OCI-LY1 (cell line): ENCODE data around the gene TMEM139.
"Not testable (repeated sequence)": the region's sequence is repeated elsewhere in the genome, so short reads cannot be mapped to it uniquely, and the experiment has no call there.

Source experiments
- H2AFZ ChIP-seq: fragments of 200-600 bp; sonication (generic), shearing (Covaris generic); 2 replicates; pipeline ENCODE4 v1.6.0; 2014; ENCODE audit warnings: antibody characterized with exemption, mild to moderate bottlenecking, low read length
- H3F3A ChIP-seq: fragments of 200-600 bp; sonication (generic), shearing (Covaris generic); 2 replicates; pipeline ENCODE4 v1.6.0; 2014; ENCODE audit warnings: mild to moderate bottlenecking, antibody characterized with exemption, low read length, moderate library complexity; ENCODE audit not compliant: insufficient read depth
- H3K27ac ChIP-seq: fragments of 200-600 bp; sonication (generic); 2 replicates; pipeline ENCODE4 v1.5.1; 2014; ENCODE audit warnings: low read length, mixed run types, mild to moderate bottlenecking, low read depth; ENCODE audit not compliant: poor library complexity, severe bottlenecking
- H3K27me3 ChIP-seq: fragments of 200-600 bp; sonication (generic); 2 replicates; pipeline ENCODE4 v1.6.0; 2014; ENCODE audit warnings: antibody characterized with exemption, mild to moderate bottlenecking, low read length, moderate library complexity; ENCODE audit not compliant: insufficient read depth
- H3K36me3 ChIP-seq: fragments of 200-600 bp; sonication (generic); 2 replicates; pipeline ENCODE4 v1.6.1; 2014; ENCODE audit warnings: mild to moderate bottlenecking, antibody characterized with exemption, low read length, moderate library complexity, mixed read lengths; ENCODE audit not compliant: insufficient read depth
- H3K4me1 ChIP-seq: fragments of 200-600 bp; sonication (generic); 2 replicates; pipeline ENCODE4 v1.5.1; 2014; ENCODE audit warnings: mild to moderate bottlenecking, low read length, moderate library complexity; ENCODE audit not compliant: insufficient read depth, severe bottlenecking
- H3K4me2 ChIP-seq: fragments of 200-600 bp; sonication (generic), shearing (Covaris generic); 2 replicates; pipeline ENCODE4 v1.6.1; 2014; ENCODE audit warnings: low read length
- H3K4me3 ChIP-seq: fragments of 200-600 bp; sonication (generic); 2 replicates; pipeline ENCODE4 v1.5.1; 2014; ENCODE audit warnings: low read length, low read depth, mild to moderate bottlenecking, mixed read lengths; ENCODE audit not compliant: poor library complexity, severe bottlenecking
- H3K79me2 ChIP-seq: fragments of 200-600 bp; shearing (Covaris generic); 2 replicates; pipeline ENCODE4 v1.6.1; 2016; ENCODE audit warnings: mixed run types, low read length, mixed read lengths; ENCODE audit not compliant: insufficient read depth
- H3K9ac ChIP-seq: fragments of 200-600 bp; sonication (generic), shearing (Covaris generic); 2 replicates; pipeline ENCODE4 v1.6.1; 2014; ENCODE audit warnings: mild to moderate bottlenecking, low read length, mixed read lengths
- H3K9me2 ChIP-seq: fragments of 200-600 bp; sonication (generic), shearing (Covaris generic); 2 replicates; pipeline ENCODE4 v1.6.1; 2014; ENCODE audit warnings: low read depth, mild to moderate bottlenecking, low read length, mixed read lengths
- H3K9me3 ChIP-seq: fragments of 200-600 bp; shearing (Covaris generic); 2 replicates; pipeline ENCODE4 v1.6.1; 2014; ENCODE audit warnings: low read length, mixed read lengths
- H4K20me1 ChIP-seq: fragments of 200-600 bp; sonication (generic), shearing (Covaris generic); 2 replicates; pipeline ENCODE4 v1.6.0; 2016; ENCODE audit warnings: mild to moderate bottlenecking, low read length; ENCODE audit not compliant: insufficient read depth
- EZH2 ChIP-seq: fragments of 200-600 bp; sonication (generic), shearing (Covaris generic); IDR thresholded peaks from 2 replicates; pipeline ENCODE4 v1.8.0; 2017; ENCODE audit warnings: borderline replicate concordance, mixed run types, mild to moderate bottlenecking, antibody characterized with exemption, low read length, moderate library complexity, mixed read lengths
- TF ChIP-seq, protein P1 (sequence below): fragments of 200-600 bp; sonication (generic), shearing (Covaris generic); IDR thresholded peaks from 2 replicates; pipeline ENCODE4 v1.5.1; 2017; ENCODE audit warnings: mild to moderate bottlenecking, antibody characterized with exemption, low read length, moderate library complexity, mixed read lengths

Gene TMEM139

DNA sequence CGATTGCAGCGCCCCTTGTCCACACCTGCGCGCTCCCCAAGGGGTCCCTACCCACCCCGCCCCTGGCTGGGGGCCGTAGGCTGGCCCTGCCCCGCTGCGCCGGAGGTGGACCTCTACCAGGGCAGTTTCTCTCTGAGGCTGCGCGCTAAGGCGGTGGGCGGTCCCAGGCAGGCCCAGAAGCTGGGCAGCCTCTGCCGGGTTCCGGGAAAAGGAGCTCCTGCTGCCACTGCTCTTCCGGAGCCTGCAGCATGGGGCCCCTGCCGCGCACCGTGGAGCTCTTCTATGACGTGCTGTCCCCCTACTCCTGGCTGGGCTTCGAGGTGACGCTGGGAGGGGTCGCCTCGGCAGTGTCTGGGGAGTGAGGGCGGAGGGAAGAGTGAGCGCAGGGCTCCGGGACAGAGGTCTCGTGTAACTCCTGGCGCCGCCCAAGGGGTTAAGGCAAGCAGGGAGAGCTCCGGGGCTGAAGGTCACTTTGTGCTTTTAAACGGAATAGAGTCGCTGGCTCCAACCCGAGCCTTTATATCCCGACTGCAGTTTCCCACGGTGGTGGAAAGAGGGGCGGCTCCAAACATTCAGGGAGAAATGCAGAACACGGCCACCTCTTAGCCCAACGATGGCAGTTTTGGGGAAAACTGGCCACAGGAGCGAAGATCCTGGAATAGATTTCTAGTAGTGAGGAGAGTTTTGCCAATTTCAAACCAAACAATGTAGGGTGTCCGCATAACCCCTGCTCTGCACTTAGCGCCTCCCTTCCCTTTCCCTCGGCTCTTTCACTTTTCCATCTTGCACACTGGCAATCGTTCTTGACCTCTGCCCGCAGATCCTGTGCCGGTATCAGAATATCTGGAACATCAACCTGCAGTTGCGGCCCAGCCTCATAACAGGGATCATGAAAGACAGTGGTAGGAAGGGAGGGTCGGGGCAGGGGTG lies 21.2 kb upstream of the TMEM139 start, which contains the start of gene GSTK1:
GSTK1 (plus strand) TSS at position 176 of the 930 bp plus-strand sequence; CDS start at position 249, 73 bp downstream.
- Histone ChIP-seq H2AFZ (peak within 1 kb of the TSS; percentile 95), H3K4me1 (peaks cover 16% of the 10 kb centered on the region), H3K79me2 (no peaks in the 10 kb centered on the region), H3K4me3 (peak within 1 kb of the TSS; percentile 91), H4K20me1 (no peaks in the 10 kb centered on the region), H3F3A (no peaks in the 10 kb centered on the region), H3K9ac (peak within 1 kb of the TSS; percentile 88), H3K27me3 (no peaks in the 10 kb centered on the region), H3K36me3 (peaks cover 33% of the 10 kb centered on the region; the same call in 1 of the 2 replicates), H3K4me2 (peak within 1 kb of the TSS; percentile 81), H3K9me3 (no peaks in the 10 kb centered on the region), H3K9me2 (no peaks in the 10 kb centered on the region), H3K27ac (peak within 1 kb of the TSS; percentile 5)
- TF ChIP-seq, protein P1, sequence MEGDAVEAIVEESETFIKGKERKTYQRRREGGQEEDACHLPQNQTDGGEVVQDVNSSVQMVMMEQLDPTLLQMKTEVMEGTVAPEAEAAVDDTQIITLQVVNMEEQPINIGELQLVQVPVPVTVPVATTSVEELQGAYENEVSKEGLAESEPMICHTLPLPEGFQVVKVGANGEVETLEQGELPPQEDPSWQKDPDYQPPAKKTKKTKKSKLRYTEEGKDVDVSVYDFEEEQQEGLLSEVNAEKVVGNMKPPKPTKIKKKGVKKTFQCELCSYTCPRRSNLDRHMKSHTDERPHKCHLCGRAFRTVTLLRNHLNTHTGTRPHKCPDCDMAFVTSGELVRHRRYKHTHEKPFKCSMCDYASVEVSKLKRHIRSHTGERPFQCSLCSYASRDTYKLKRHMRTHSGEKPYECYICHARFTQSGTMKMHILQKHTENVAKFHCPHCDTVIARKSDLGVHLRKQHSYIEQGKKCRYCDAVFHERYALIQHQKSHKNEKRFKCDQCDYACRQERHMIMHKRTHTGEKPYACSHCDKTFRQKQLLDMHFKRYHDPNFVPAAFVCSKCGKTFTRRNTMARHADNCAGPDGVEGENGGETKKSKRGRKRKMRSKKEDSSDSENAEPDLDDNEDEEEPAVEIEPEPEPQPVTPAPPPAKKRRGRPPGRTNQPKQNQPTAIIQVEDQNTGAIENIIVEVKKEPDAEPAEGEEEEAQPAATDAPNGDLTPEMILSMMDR = no peak
- no peak for TF ChIP-seq EZH2

DNA sequence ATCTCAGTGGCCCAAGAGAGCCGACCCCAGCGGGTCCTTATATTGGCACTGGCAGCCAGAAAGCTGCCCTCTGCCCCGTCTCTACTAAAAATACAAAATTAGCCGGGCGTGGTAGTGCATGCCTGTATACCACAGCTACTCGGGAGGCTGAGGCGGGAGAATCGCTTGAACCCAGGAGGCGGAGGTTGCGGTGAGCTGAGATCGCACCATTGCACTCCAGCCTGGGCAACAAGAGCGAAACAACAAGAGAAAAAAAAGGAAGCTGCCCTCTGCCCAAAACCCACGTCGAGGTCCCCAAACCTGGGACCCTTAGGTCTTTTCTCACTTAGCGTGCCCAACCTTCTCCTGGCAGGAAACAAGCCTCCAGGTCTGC lies 20.6 kb upstream of the TMEM139 start:
- H3K27ac ChIP-seq, H3F3A ChIP-seq, H4K20me1 ChIP-seq, H3K79me2 ChIP-seq, H3K27me3 ChIP-seq, H3K9me3 ChIP-seq, H2AFZ ChIP-seq, H3K9me2 ChIP-seq: not testable (repeated sequence)
- H3K4me1 ChIP-seq = peaks cover 16% of the 10 kb centered on the region
- H3K4me3 ChIP-seq = peak overlapping the region; percentile 91
- H3K4me2 ChIP-seq = peak overlapping the region; percentile 81
- peaks cover 40% of the 10 kb centered on the region for H3K36me3 ChIP-seq
- peak overlapping the region; percentile 88 for H3K9ac ChIP-seq

DNA sequence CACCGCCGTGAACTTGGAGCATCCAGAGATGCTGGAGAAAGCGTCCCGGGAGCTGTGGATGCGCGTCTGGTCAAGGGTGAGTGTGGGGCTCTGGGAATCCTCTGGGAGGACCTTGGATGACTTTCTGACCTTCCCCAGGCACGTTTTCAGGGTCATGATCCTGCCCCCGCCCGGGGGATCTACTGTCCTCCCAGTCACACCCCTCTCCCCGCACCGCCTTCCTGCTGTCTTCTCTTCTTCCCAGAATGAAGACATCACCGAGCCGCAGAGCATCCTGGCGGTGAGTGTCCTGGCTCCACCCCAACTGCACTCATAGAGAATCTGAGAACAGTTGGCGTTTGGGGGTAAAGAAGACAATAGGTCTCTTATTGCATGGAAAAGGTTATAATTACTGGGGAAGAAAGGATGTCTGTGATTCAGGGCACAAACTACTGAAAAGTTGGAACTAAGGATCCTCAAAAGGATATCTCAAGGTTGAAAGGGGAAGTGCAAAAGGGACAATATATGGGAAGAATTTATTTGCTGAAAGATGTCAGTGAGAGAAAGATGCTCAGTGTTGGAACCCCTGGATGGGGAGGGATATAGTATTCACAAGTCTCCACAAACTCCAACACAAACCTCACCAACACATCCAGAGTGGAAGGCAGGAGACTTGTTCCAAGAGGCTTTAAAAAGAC lies 19.6 kb upstream of the TMEM139 start:
- H2AFZ ChIP-seq = no peak overlapping the region
- H4K20me1 ChIP-seq = no peaks in the 10 kb centered on the region
- H3F3A ChIP-seq = no peaks in the 10 kb centered on the region
- H3K27ac ChIP-seq = no peak overlapping the region
- H3K27me3 ChIP-seq = no peaks in the 10 kb centered on the region
- H3K4me2 ChIP-seq = no peak overlapping the region
- H3K4me1 ChIP-seq = peaks cover 16% of the 10 kb centered on the region
- H3K4me3 ChIP-seq = no peak overlapping the region
- no peaks in the 10 kb centered on the region for H3K79me2 ChIP-seq
- H3K9me2 ChIP-seq = no peaks in the 10 kb centered on the region
- H3K36me3 ChIP-seq = peaks cover 50% of the 10 kb centered on the region
- H3K9ac ChIP-seq = no peak overlapping the region
- TF ChIP-seq EZH2 = no peak
- TF ChIP-seq, protein P1 = no peak
- H3K9me3 ChIP-seq = no peaks in the 10 kb centered on the region
